Spleen (tissue), 11 donors: ENCODE measurements around the gene C4orf46. TPM values are rescaled to one million over a fixed set of nuclear protein-coding genes. Genes with fewer than 3 reads are reported as not detected.

Source experiments
- DNase-seq: peaks from one replicate; pipeline ENCODE4 v3.0.0-alpha.2; 2020
- H3K27ac ChIP-seq, 8 donors: fragments of 200-600 bp; sonication (generic) in 7 of 8; 1 replicate in 4 of 8; 2 replicates in 4 of 8; pipeline versions ENCODE4 v1.5.0 to v1.8.0; 2016 to 2021; ENCODE audit warnings: inconsistent platforms in 4 of 8, mild to moderate bottlenecking in 4 of 8, moderate library complexity in 1 of 8
- H3K27me3 ChIP-seq, 7 donors: fragments of 200-600 bp; sonication (generic) in 6 of 7; replicated peaks in 1 of 7; 1 replicate in 4 of 7; 2 replicates in 3 of 7; pipeline versions ENCODE4 v1.5.0 to v1.8.0; 2016 to 2021; ENCODE audit warnings: inconsistent platforms in 3 of 7, mild to moderate bottlenecking in 1 of 7
- H3K36me3 ChIP-seq, 6 donors: fragments of 200-600 bp; sonication (generic) in 5 of 6; 1 replicate in 4 of 6; 2 replicates in 2 of 6; pipeline versions ENCODE4 v1.5.0 to v1.8.0; 2016 to 2021; ENCODE audit warnings: inconsistent platforms in 2 of 6
- H3K4me1 ChIP-seq, 6 donors: fragments of 200-600 bp; sonication (generic) in 5 of 6; 1 replicate in 3 of 6; 2 replicates in 3 of 6; pipeline versions ENCODE4 v1.5.0 to v1.8.0; 2016 to 2021; ENCODE audit warnings: inconsistent platforms in 3 of 6
- H3K4me3 ChIP-seq, 8 donors: fragments of 200-600 bp; sonication (generic) in 7 of 8; 1 replicate in 4 of 8; 2 replicates in 4 of 8; pipeline versions ENCODE4 v1.5.0 to v1.8.0; 2016 to 2021; ENCODE audit warnings: inconsistent platforms in 4 of 8, mild to moderate bottlenecking in 4 of 8, moderate library complexity in 2 of 8
- H3K9me3 ChIP-seq, 8 donors: fragments of 200-600 bp; sonication (generic) in 7 of 8; 1 replicate in 4 of 8; 2 replicates in 4 of 8; pipeline versions ENCODE4 v1.5.0 to v1.8.0; 2016 to 2021; ENCODE audit warnings: inconsistent platforms in 4 of 8
- CTCF ChIP-seq, 11 experiments: fragments of 200-600 bp in 7 of 11; fragments of 450-650 bp in 4 of 11; sonication (generic) in 4 of 11; IDR thresholded peaks in 8 of 11; conservative IDR thresholded peaks in 3 of 11; 1 replicate in 7 of 11; 2 replicates in 4 of 11; pipeline versions ENCODE4 v1.4.0 to v1.8.0; 2016 to 2021; ENCODE audit warnings: antibody characterized with exemption in 11 of 11, inconsistent platforms in 4 of 11, mild to moderate bottlenecking in 1 of 11
- POLR2A ChIP-seq, 3 donors: fragments of 450-650 bp; IDR thresholded peaks; one replicate each; pipeline ENCODE4 v1.5.1; 2017; ENCODE audit warnings: antibody characterized with exemption in 3 of 3, mild to moderate bottlenecking in 1 of 3
- POLR2AphosphoS5 ChIP-seq, 3 donors: sonication (generic); formaldehyde crosslinking; IDR thresholded peaks; one replicate each; pipeline ENCODE4 v1.5.1; 2017; ENCODE audit warnings: antibody characterized with exemption in 3 of 3
- WGBS, 5 donors: extraction: QIAGEN DNeasy Blood & Tissue Kit in 3 of 5; methylation state at CpG; one replicate each; pipeline versions ENCODE4 v1.1.5 to v1.1.7; 2013 to 2018; 5-methylcytosine and 5-hydroxymethylcytosine counted together
- intact Hi-C: fragments of 100-400 bp; cut with DNase I; formaldehyde crosslinking; loops from one replicate; pipeline ENCODE4 v1.15.0; 2023; ENCODE audit warnings: low total_unique reads
- polyA plus RNA-seq, 3 donors: library from polyadenylated mRNA; stranded (reverse); fragments of 200-250 nt; gene quantifications; one replicate each; pipeline ENCODE4 v1.2.1, GENCODE V29; 2013
- total RNA-seq, 7 donors: library from RNA; depleted of rRNA in 3 of 7; stranded (reverse); fragments of >200 nt in 3 of 7; fragmentation: NEBNext Ultra II Directional in 4 of 7; extraction: Animal tissue kit (Norgen Biotek cat#: 25700) in 4 of 7; gene quantifications; one replicate each; pipeline versions ENCODE4 v1.1.0 to v1.2.1, GENCODE V29; 2016 to 2021
- donor health status: healthy with polysubstance abuse.
- donor health status: DM: no; HTN: no; CAD: no; lungs with moderate emphysema.
- donor health status: DM: no; HTN: no; CAD: no.
- donor health status: Bipolar disorder and iron deficiency.
- donor health status: healthy.
- donor health status: DM: no; HTN: no; CAD: no.
- donor health status: DM: yes; HTN: yes; CAD: no.

Gene C4orf46
- total and polyA plus RNA-seq, 10 donors = 1.9 to 7.4 (median 3.5) TPM

GRCh38 chr4:158625544-158625943, 46.1 kb downstream of the C4orf46 start:
- Histone ChIP-seq H3K27me3 (peaks cover 0 to 5% (median 0%) of the 10 kb centered on the region in 7 donors), H3K27ac (no peak overlapping the region), H3K4me3 (no peak overlapping the region), H3K36me3 (no peaks in the 10 kb centered on the region), H3K4me1 (peaks cover 0 to 3% (median 0%) of the 10 kb centered on the region in 6 donors), H3K9me3 (no peaks in the 10 kb centered on the region)
- DNase-seq = no peak
- WGBS, 5 donors = 62 to 87% (median 75%) methylated on average over 2 of the region's 2 CpGs
- TF ChIP-seq POLR2A (IDR thresholded peaks at IDR 0.05) (no peak), CTCF (IDR thresholded peaks at IDR 0.05 in 8 of 11, conservative IDR thresholded peaks at IDR 0.05 in 3 of 11) (no peak), POLR2AphosphoS5 (IDR thresholded peaks at IDR 0.05) (no peak)
- intact Hi-C loops = loop anchor here (10.0 kb wide), 1 partner anchor 371 kb away; no protein-coding TSS in a partner anchor

GRCh38 chr4:158624889-158625478, 46.7 kb downstream of the C4orf46 start:
- Histone ChIP-seq H3K27me3 (peaks cover 0 to 5% (median 0%) of the 10 kb centered on the region in 7 donors), H3K4me3 (no peak overlapping the region), H3K36me3 (no peaks in the 10 kb centered on the region), H3K9me3 (no peaks in the 10 kb centered on the region), H3K4me1 (peaks cover 0 to 3% (median 0%) of the 10 kb centered on the region in 6 donors), H3K27ac (no peak overlapping the region)
- intact Hi-C loops = loop anchor here (10.0 kb wide), 1 partner anchor 370 kb away; no protein-coding TSS in a partner anchor
- TF ChIP-seq POLR2AphosphoS5 (IDR thresholded peaks at IDR 0.05) (no peak), CTCF (IDR thresholded peaks at IDR 0.05 in 8 of 11, conservative IDR thresholded peaks at IDR 0.05 in 3 of 11) (peak in 10 of 11 experiments; percentile 17 to 76 (median 68)), POLR2A (IDR thresholded peaks at IDR 0.05) (no peak)
- no peak for DNase-seq
- WGBS, 5 donors = 27 to 50% (median 42%) methylated on average over 3 of the region's 3 CpGs

- no peak overlapping the region for H3K4me3 ChIP-seq
- no peaks in the 10 kb centered on the region for H3K9me3 ChIP-seq
- H3K4me1 ChIP-seq = peaks cover 0 to 3% (median 0%) of the 10 kb centered on the region in 6 donors
- no peak for DNase-seq
- H3K27me3 ChIP-seq = peaks cover 0 to 5% (median 0%) of the 10 kb centered on the region in 7 donors
- intact Hi-C loops = loop anchor here (10.0 kb wide), 1 partner anchor 367 kb away; no protein-coding TSS in a partner anchor
- no peaks in the 10 kb centered on the region for H3K36me3 ChIP-seq
- WGBS, 5 donors = 92 to 97% (median 95%) methylated on average over 3 of the region's 3 CpGs
- H3K27ac ChIP-seq = no peak overlapping the region
- no peak for TF ChIP-seq POLR2A (IDR thresholded peaks at IDR 0.05)
These were observed 49.4 kb downstream of the C4orf46 start for GRCh38 chr4:158622251-158622650.

- 75 to 88% (median 82%) methylated on average over 4 of the region's 4 CpGs for WGBS, 5 donors
- intact Hi-C loops = loop anchor here (10.0 kb wide), 1 partner anchor 367 kb away; no protein-coding TSS in a partner anchor
- DNase-seq = no peak
These were observed 50.0 kb downstream of the C4orf46 start for GRCh38 chr4:158621729-158622128.

More at GRCh38 chr4:158621729-158622128, 50.0 kb downstream of the C4orf46 start:
- H3K27ac ChIP-seq = no peak overlapping the region
- no peak for TF ChIP-seq POLR2AphosphoS5 (IDR thresholded peaks at IDR 0.05)
- no peak for TF ChIP-seq POLR2A (IDR thresholded peaks at IDR 0.05)
- no peak for TF ChIP-seq CTCF (IDR thresholded peaks at IDR 0.05 in 8 of 11, conservative IDR thresholded peaks at IDR 0.05 in 3 of 11)
- H3K27me3 ChIP-seq = peaks cover 0 to 5% (median 0%) of the 10 kb centered on the region in 7 donors
- no peaks in the 10 kb centered on the region for H3K36me3 ChIP-seq
- H3K4me3 ChIP-seq = no peak overlapping the region
- H3K9me3 ChIP-seq = no peaks in the 10 kb centered on the region
- peaks cover 0 to 3% (median 0%) of the 10 kb centered on the region in 6 donors for H3K4me1 ChIP-seq
